Measurements from ENCODE around the gene TTLL11.

Gene TTLL11

DNA sequence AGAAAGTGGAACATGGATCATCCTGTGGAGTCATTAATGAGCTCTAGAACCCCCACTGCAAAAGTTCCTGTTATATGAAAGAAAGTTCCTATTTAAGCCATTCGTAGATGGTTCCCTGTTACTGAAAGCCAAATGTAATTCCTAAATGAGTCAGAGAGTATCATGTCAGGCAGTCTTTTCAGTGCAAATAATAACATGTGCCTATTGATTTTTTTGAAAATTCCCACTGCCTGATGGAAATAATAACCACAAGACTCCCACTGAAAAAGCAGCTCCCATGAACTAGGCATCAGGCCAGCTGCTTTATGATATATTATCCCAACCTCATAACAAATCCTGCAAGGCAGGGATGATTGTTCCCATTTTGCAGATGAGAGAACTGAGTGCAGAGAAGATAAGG, 224.5 kb downstream of the TTLL11 start:
- H3K36me3 ChIP-seq (ENCODE audit: control insufficient read depth in 4 of 4, insufficient read depth in 4 of 4, low read length in 3 of 4) = no peaks in the 10 kb centered on the region
- 100% methylated on average over 1 of the region's 1 CpG for WGBS (ENCODE audit: insufficient coverage)
- H3K4me3 ChIP-seq (ENCODE audit: control insufficient read depth in 1 of 7, extremely low read depth in 1 of 7, insufficient read depth in 4 of 7, low read depth in 2 of 7, low read length in 6 of 7) = no peak overlapping the region
- H3K4me1 ChIP-seq (ENCODE audit: control extremely low read depth in 1 of 4, control insufficient read depth in 4 of 4, insufficient read depth in 4 of 4, low read length in 3 of 4) = no peaks in the 10 kb centered on the region
- POLR2A ChIA-PET = no interaction called here
- no peak overlapping the region for H3K27ac ChIP-seq (ENCODE audit: insufficient read depth in 1 of 2, low read depth in 1 of 2, low read length in 2 of 2, poor library complexity in 1 of 2, severe bottlenecking in 2 of 2)
- DNase-seq = no peak
- no peaks in the 10 kb centered on the region for H3K27me3 ChIP-seq (replicated peaks in 2 of 5; ENCODE audit: control insufficient read depth in 4 of 5, insufficient read depth in 5 of 5, low read length in 4 of 5)
- peaks cover 0 to 2% (median 0%) of the 10 kb centered on the region in 5 experiments for H3K9me3 ChIP-seq (ENCODE audit: control extremely low read depth in 1 of 5, control insufficient read depth in 4 of 5, insufficient read depth in 2 of 5, low read depth in 1 of 5, low read length in 4 of 5)
- CTCF ChIA-PET = interaction anchor here (1.1 kb wide), 1 partner anchor 9 kb away, joined by 4 read pairs; no protein-coding TSS in a partner anchor

- no peak for DNase-seq
- no peak overlapping the region for H3K27ac ChIP-seq (ENCODE audit: insufficient read depth in 1 of 2, low read depth in 1 of 2, low read length in 2 of 2, poor library complexity in 1 of 2, severe bottlenecking in 2 of 2)
- WGBS (ENCODE audit: insufficient coverage) = 100% methylated on average over 1 of the region's 1 CpG
- CTCF ChIA-PET = no interaction called here
- no peaks in the 10 kb centered on the region for H3K4me1 ChIP-seq (ENCODE audit: control extremely low read depth in 1 of 4, control insufficient read depth in 4 of 4, insufficient read depth in 4 of 4, low read length in 3 of 4)
- no peaks in the 10 kb centered on the region for H3K36me3 ChIP-seq (ENCODE audit: control insufficient read depth in 4 of 4, insufficient read depth in 4 of 4, low read length in 3 of 4)
- POLR2A ChIA-PET = no interaction called here
- H3K4me3 ChIP-seq (ENCODE audit: control insufficient read depth in 1 of 7, extremely low read depth in 1 of 7, insufficient read depth in 4 of 7, low read depth in 2 of 7, low read length in 6 of 7) = no peak overlapping the region
- H3K27me3 ChIP-seq (replicated peaks in 2 of 5; ENCODE audit: control insufficient read depth in 4 of 5, insufficient read depth in 5 of 5, low read length in 4 of 5) = no peaks in the 10 kb centered on the region
- peaks cover 0 to 2% (median 0%) of the 10 kb centered on the region in 5 experiments for H3K9me3 ChIP-seq (ENCODE audit: control extremely low read depth in 1 of 5, control insufficient read depth in 4 of 5, insufficient read depth in 2 of 5, low read depth in 1 of 5, low read length in 4 of 5)
These were observed 226.2 kb downstream of the TTLL11 start for GRCh38 chr9:121866927-121867326.

- H3K27me3 ChIP-seq (replicated peaks in 2 of 5; ENCODE audit: control insufficient read depth in 4 of 5, insufficient read depth in 5 of 5, low read length in 4 of 5) = no peaks in the 10 kb centered on the region
- CTCF ChIA-PET = interaction anchor here (0.7 kb wide), 1 partner anchor 54 kb away, joined by 3 read pairs; no protein-coding TSS in a partner anchor
- H3K36me3 ChIP-seq (ENCODE audit: control insufficient read depth in 4 of 4, insufficient read depth in 4 of 4, low read length in 3 of 4) = no peaks in the 10 kb centered on the region
- 100% methylated on average over 3 of the region's 7 CpGs for WGBS (ENCODE audit: insufficient coverage)
- peaks cover 0 to 2% (median 0%) of the 10 kb centered on the region in 5 experiments for H3K9me3 ChIP-seq (ENCODE audit: control extremely low read depth in 1 of 5, control insufficient read depth in 4 of 5, insufficient read depth in 2 of 5, low read depth in 1 of 5, low read length in 4 of 5)
- POLR2A ChIA-PET = no interaction called here
- no peak for DNase-seq
- no peaks in the 10 kb centered on the region for H3K4me1 ChIP-seq (ENCODE audit: control extremely low read depth in 1 of 4, control insufficient read depth in 4 of 4, insufficient read depth in 4 of 4, low read length in 3 of 4)
- H3K27ac ChIP-seq (ENCODE audit: insufficient read depth in 1 of 2, low read depth in 1 of 2, low read length in 2 of 2, poor library complexity in 1 of 2, severe bottlenecking in 2 of 2) = no peak overlapping the region
- H3K4me3 ChIP-seq (ENCODE audit: control insufficient read depth in 1 of 7, extremely low read depth in 1 of 7, insufficient read depth in 4 of 7, low read depth in 2 of 7, low read length in 6 of 7) = no peak overlapping the region
These were observed 227.2 kb downstream of the TTLL11 start for GRCh38 chr9:121865884-121866283.

GRCh38 chr9:121865060-121865459, 228.0 kb downstream of the TTLL11 start:
- H3K27me3 ChIP-seq (replicated peaks in 2 of 5; ENCODE audit: control insufficient read depth in 4 of 5, insufficient read depth in 5 of 5, low read length in 4 of 5) = no peaks in the 10 kb centered on the region
- 94% methylated on average over 2 of the region's 6 CpGs for whole genome bisulfite sequencing (ENCODE audit: insufficient coverage)
- H3K36me3 ChIP-seq (ENCODE audit: control insufficient read depth in 4 of 4, insufficient read depth in 4 of 4, low read length in 3 of 4) = no peaks in the 10 kb centered on the region
- H3K27ac ChIP-seq (ENCODE audit: insufficient read depth in 1 of 2, low read depth in 1 of 2, low read length in 2 of 2, poor library complexity in 1 of 2, severe bottlenecking in 2 of 2) = no peak overlapping the region
- peaks cover 0 to 2% (median 0%) of the 10 kb centered on the region in 5 experiments for H3K9me3 ChIP-seq (ENCODE audit: control extremely low read depth in 1 of 5, control insufficient read depth in 4 of 5, insufficient read depth in 2 of 5, low read depth in 1 of 5, low read length in 4 of 5)
- ChIA-PET POLR2A (interaction anchor here (0.6 kb wide), 1 partner anchor 103 kb away, joined by 7 read pairs; no protein-coding TSS in a partner anchor), CTCF (no interaction called here)
- no peaks in the 10 kb centered on the region for H3K4me1 ChIP-seq (ENCODE audit: control extremely low read depth in 1 of 4, control insufficient read depth in 4 of 4, insufficient read depth in 4 of 4, low read length in 3 of 4)
- H3K4me3 ChIP-seq (ENCODE audit: control insufficient read depth in 1 of 7, extremely low read depth in 1 of 7, insufficient read depth in 4 of 7, low read depth in 2 of 7, low read length in 6 of 7) = no peak overlapping the region
- no peak for DNase-seq

GRCh38 chr9:121863955-121864354, 229.2 kb downstream of the TTLL11 start:
- ChIA-PET CTCF (no interaction called here), POLR2A (no interaction called here)
- no peaks in the 10 kb centered on the region for H3K27me3 ChIP-seq (replicated peaks in 2 of 5; ENCODE audit: control insufficient read depth in 4 of 5, insufficient read depth in 5 of 5, low read length in 4 of 5)
- no peak overlapping the region for H3K27ac ChIP-seq (ENCODE audit: insufficient read depth in 1 of 2, low read depth in 1 of 2, low read length in 2 of 2, poor library complexity in 1 of 2, severe bottlenecking in 2 of 2)
- no peak for DNase-seq
- no peaks in the 10 kb centered on the region for H3K4me1 ChIP-seq (ENCODE audit: control extremely low read depth in 1 of 4, control insufficient read depth in 4 of 4, insufficient read depth in 4 of 4, low read length in 3 of 4)
- H3K9me3 ChIP-seq (ENCODE audit: control extremely low read depth in 1 of 5, control insufficient read depth in 4 of 5, insufficient read depth in 2 of 5, low read depth in 1 of 5, low read length in 4 of 5) = peaks cover 0 to 2% (median 0%) of the 10 kb centered on the region in 5 experiments
- H3K4me3 ChIP-seq (ENCODE audit: control insufficient read depth in 1 of 7, extremely low read depth in 1 of 7, insufficient read depth in 4 of 7, low read depth in 2 of 7, low read length in 6 of 7) = no peak overlapping the region
- WGBS (ENCODE audit: insufficient coverage) = 100% methylated on average over 2 of the region's 2 CpGs
- H3K36me3 ChIP-seq (ENCODE audit: control insufficient read depth in 4 of 4, insufficient read depth in 4 of 4, low read length in 3 of 4) = no peaks in the 10 kb centered on the region

DNA sequence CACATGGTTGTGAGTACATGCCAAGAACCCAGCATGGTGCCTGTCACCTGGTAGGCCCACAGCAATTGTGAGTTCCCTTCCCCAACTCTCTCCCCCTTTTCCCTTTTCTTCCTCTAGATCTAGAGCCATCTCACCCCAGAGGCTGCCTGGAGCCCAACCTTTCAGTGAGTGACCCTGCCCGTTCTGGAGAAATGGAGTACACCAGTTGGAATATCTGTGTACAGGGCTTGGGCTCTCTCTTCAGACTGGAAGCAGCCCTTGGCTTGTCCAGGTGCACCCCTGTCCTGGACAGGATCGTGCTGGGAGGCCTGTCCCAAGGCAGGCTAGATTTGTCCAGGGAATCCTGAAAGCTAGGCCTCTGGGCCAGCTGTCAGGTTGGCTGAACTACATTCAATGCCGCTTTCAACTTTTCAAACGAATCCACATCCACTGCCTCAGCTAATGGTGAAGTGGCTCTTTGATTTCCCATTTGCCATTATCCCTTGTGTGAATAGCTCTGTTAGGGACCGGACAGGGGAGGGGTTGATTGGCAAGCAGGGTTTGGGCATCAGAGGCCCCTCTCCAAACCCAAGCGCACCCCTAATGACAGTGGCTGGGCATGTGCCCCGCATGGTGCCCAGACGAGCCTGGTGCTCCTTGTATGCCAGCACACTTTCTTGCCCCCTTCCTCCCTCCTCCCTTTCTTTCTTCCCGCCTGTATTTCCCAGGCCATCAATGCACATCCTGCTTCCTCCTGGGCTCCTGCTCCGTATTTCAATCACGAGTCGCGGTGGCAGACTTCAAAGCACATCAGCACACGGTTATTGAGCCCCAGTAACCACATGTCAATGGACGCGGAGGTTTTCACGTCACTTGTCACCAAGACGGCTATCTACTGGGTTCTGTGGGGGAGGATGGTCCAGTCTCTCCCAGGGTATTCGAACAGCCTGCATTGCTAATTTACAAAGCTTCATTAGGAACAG, 230.5 kb downstream of the TTLL11 start:
- H3K4me3 ChIP-seq (ENCODE audit: control insufficient read depth in 1 of 7, extremely low read depth in 1 of 7, insufficient read depth in 4 of 7, low read depth in 2 of 7, low read length in 6 of 7) = no peak overlapping the region
- H3K36me3 ChIP-seq (ENCODE audit: control insufficient read depth in 4 of 4, insufficient read depth in 4 of 4, low read length in 3 of 4) = no peaks in the 10 kb centered on the region
- POLR2A ChIA-PET = no interaction called here
- no peaks in the 10 kb centered on the region for H3K4me1 ChIP-seq (ENCODE audit: control extremely low read depth in 1 of 4, control insufficient read depth in 4 of 4, insufficient read depth in 4 of 4, low read length in 3 of 4)
- DNase-seq = no peak
- CTCF ChIA-PET = interaction anchor here (0.9 kb wide), 1 partner anchor 301 kb away, joined by 3 read pairs; no protein-coding TSS in a partner anchor
- 97% methylated on average over 17 of the region's 19 CpGs for WGBS (ENCODE audit: insufficient coverage)
- H3K9me3 ChIP-seq (ENCODE audit: control extremely low read depth in 1 of 5, control insufficient read depth in 4 of 5, insufficient read depth in 2 of 5, low read depth in 1 of 5, low read length in 4 of 5) = no peaks in the 10 kb centered on the region
- no peak overlapping the region for H3K27ac ChIP-seq (ENCODE audit: insufficient read depth in 1 of 2, low read depth in 1 of 2, low read length in 2 of 2, poor library complexity in 1 of 2, severe bottlenecking in 2 of 2)
- no peaks in the 10 kb centered on the region for H3K27me3 ChIP-seq (replicated peaks in 2 of 5; ENCODE audit: control insufficient read depth in 4 of 5, insufficient read depth in 5 of 5, low read length in 4 of 5)

DNA sequence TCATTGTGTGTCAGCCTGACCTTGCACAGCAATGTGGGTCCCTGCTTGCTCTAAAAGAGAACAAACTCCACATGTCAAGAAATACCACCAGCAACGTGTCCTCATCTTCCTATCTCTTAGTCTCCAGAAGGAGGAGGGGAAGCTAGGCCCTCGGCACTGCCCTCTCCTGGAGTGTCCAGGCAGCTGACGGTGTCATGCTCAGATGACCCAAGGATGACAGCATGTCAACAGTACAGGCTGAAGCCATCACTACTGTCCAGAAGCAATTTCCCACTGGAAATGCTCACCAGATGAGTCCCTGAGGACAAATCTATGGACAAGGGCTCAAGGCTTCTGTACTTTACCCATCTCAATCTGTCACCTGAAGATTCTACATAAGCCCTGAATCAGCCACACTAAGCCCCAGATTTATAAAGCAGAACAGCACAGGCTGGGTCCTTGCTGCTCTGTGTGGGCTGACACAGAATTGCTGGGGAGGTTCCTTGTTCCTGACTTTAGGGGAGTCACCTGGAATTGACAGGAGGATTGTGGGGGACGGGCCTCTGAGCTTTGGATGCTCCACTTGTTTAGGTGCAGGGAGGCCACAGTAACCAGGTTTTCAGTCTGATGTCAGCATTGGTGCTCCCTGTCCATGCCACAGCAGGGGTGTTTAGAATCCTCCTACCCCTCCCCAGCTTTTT, 231.5 kb downstream of the TTLL11 start:
- no peaks in the 10 kb centered on the region for H3K9me3 ChIP-seq (ENCODE audit: control extremely low read depth in 1 of 5, control insufficient read depth in 4 of 5, insufficient read depth in 2 of 5, low read depth in 1 of 5, low read length in 4 of 5)
- H3K36me3 ChIP-seq (ENCODE audit: control insufficient read depth in 4 of 4, insufficient read depth in 4 of 4, low read length in 3 of 4) = no peaks in the 10 kb centered on the region
- H3K4me1 ChIP-seq (ENCODE audit: control extremely low read depth in 1 of 4, control insufficient read depth in 4 of 4, insufficient read depth in 4 of 4, low read length in 3 of 4) = no peaks in the 10 kb centered on the region
- no peak overlapping the region for H3K4me3 ChIP-seq (ENCODE audit: control insufficient read depth in 1 of 7, extremely low read depth in 1 of 7, insufficient read depth in 4 of 7, low read depth in 2 of 7, low read length in 6 of 7)
- no peak overlapping the region for H3K27ac ChIP-seq (ENCODE audit: insufficient read depth in 1 of 2, low read depth in 1 of 2, low read length in 2 of 2, poor library complexity in 1 of 2, severe bottlenecking in 2 of 2)
- H3K27me3 ChIP-seq (replicated peaks in 2 of 5; ENCODE audit: control insufficient read depth in 4 of 5, insufficient read depth in 5 of 5, low read length in 4 of 5) = no peaks in the 10 kb centered on the region
- POLR2A ChIA-PET = no interaction called here
- WGBS (ENCODE audit: insufficient coverage) = 100% methylated on average over 1 of the region's 4 CpGs
- DNase-seq = peak in 2 of 3 donors; percentile 7 to 9
- CTCF ChIA-PET = interaction anchor here (0.9 kb wide), 1 partner anchor 300 kb away, joined by 3 read pairs; no protein-coding TSS in a partner anchor

Measured in common myeloid progenitor, CD34-positive (primary cell).